ENCODE results near the gene MYF5.

GRCh38 chr12:80714055-80714454 lies 2.7 kb upstream of the MYF5 start:
- TF ChIP-seq ELF4 (IDR thresholded peaks at IDR 0.05) (no peak), BHLHE40 (IDR thresholded peaks at IDR 0.05; ENCODE audit: borderline replicate concordance) (no peak), FOXM1 (IDR thresholded peaks at IDR 0.05; ENCODE audit: borderline replicate concordance) (no peak), SP1 (IDR thresholded peaks at IDR 0.05) (no peak), SUZ12 (IDR thresholded peaks at IDR 0.05) (no peak), CTBP1 (IDR thresholded peaks at IDR 0.05; ENCODE audit: borderline replicate concordance) (no peak), L3MBTL2 (conservative IDR thresholded peaks at IDR 0.05) (no peak), FOXK2 (IDR thresholded peaks at IDR 0.05) (no peak), ZNF384 (IDR thresholded peaks at IDR 0.05) (no peak), FOXA1 (IDR thresholded peaks at IDR 0.05) (no peak), PKNOX1 (IDR thresholded peaks at IDR 0.05) (no peak), ARNT (IDR thresholded peaks at IDR 0.05) (no peak), TARDBP (IDR thresholded peaks at IDR 0.05) (no peak), NFRKB (IDR thresholded peaks at IDR 0.05) (no peak)
